HepG2 (cell line): ENCODE data around the gene VCL. TPM values are rescaled to one million over a fixed set of nuclear protein-coding genes. Genes with fewer than 3 reads are reported as not detected.

Experiments
- ADNP ChIP-seq: sonication (generic); formaldehyde crosslinking; IDR thresholded peaks from 2 replicates; pipeline ENCODE4 v1.4.0; 2020; ENCODE audit warnings: missing genetic modification reagents
- CSRNP1 ChIP-seq: sonication (generic); formaldehyde crosslinking; IDR thresholded peaks from 2 replicates; pipeline ENCODE4 v1.8.1; 2023; ENCODE audit warnings: mild to moderate bottlenecking, missing genetic modification reagents
- ERF ChIP-seq: IDR thresholded peaks from 2 replicates; pipeline ENCODE4 v1.6.1; 2018; ENCODE audit warnings: missing biosample characterization, missing genetic modification reagents
- IRX3 ChIP-seq: sonication (generic); formaldehyde crosslinking; IDR thresholded peaks from 2 replicates; pipeline ENCODE4 v1.8.1; 2023; ENCODE audit warnings: mild to moderate bottlenecking, low read depth, missing genetic modification reagents, borderline replicate concordance
- JUN ChIP-seq: sonication (generic); formaldehyde crosslinking; IDR thresholded peaks from 2 replicates; pipeline ENCODE4 v1.4.0; 2020; ENCODE audit warnings: mild to moderate bottlenecking, missing genetic modification reagents
- RFXAP ChIP-seq: sonication (generic); formaldehyde crosslinking; IDR thresholded peaks from 2 replicates; pipeline ENCODE4 v1.4.0; 2020; ENCODE audit warnings: missing genetic modification reagents, borderline replicate concordance
- SALL2 ChIP-seq: sonication (generic); formaldehyde crosslinking; IDR thresholded peaks from 2 replicates; pipeline ENCODE4 v1.8.1; 2023; ENCODE audit warnings: mild to moderate bottlenecking, missing genetic modification reagents, inconsistent platforms
- TFE3 ChIP-seq: IDR thresholded peaks from 2 replicates; pipeline ENCODE4 v1.6.1; 2016
- THAP11 ChIP-seq: IDR thresholded peaks from 2 replicates; pipeline ENCODE4 v1.6.1; 2016; ENCODE audit warnings: missing biosample characterization, missing genetic modification reagents
- ZFX ChIP-seq: sonication (generic); formaldehyde crosslinking; IDR thresholded peaks from 2 replicates; pipeline ENCODE4 v1.4.0; 2020; ENCODE audit warnings: mild to moderate bottlenecking, low read depth, missing genetic modification reagents, moderate library complexity
- ZNF180 ChIP-seq: sonication (generic); formaldehyde crosslinking; IDR thresholded peaks from 2 replicates; pipeline ENCODE4 v1.4.0; 2020; ENCODE audit warnings: low read depth, missing genetic modification reagents, borderline replicate concordance
- ZNF260 ChIP-seq: sonication (generic); formaldehyde crosslinking; IDR thresholded peaks from 2 replicates; pipeline ENCODE4 v1.4.0; 2020; ENCODE audit warnings: missing genetic modification reagents, low read depth, mild to moderate bottlenecking, borderline replicate concordance
- ZNF777 ChIP-seq: sonication (generic); formaldehyde crosslinking; IDR thresholded peaks from 2 replicates; pipeline ENCODE4 v1.4.0; 2020; ENCODE audit warnings: missing genetic modification reagents
- polyA plus RNA-seq, 8 experiments: library from polyadenylated mRNA; depleted of rRNA in 3 of 8; stranded (reverse) in 7 of 8; unstranded in 1 of 8; fragments of >200 nt; fragmentation: Illumina TruSeq in 4 of 8; extraction: Trizol in 4 of 8; gene quantifications; 2 replicates each; pipeline versions ENCODE4 v1.2.1 to v1.2.3, GENCODE V29; 2011 to 2016; ENCODE audit warnings: low read depth in 4 of 8, missing spikeins in 1 of 8, mixed read lengths in 1 of 8; ENCODE audit not compliant: insufficient read depth in 1 of 8
- total RNA-seq, 5 experiments: library from RNA; depleted of rRNA; stranded (reverse); fragments of >200 nt; fragmentation: Illumina TruSeq; extraction: Trizol; gene quantifications; 2 replicates each; pipeline ENCODE4 v1.2.3, GENCODE V29; 2016; ENCODE audit warnings: low read depth in 1 of 5
- TF ChIP-seq, protein P1 (sequence below): sonication (generic); formaldehyde crosslinking; IDR thresholded peaks from 2 replicates; pipeline ENCODE4 v1.4.0; 2020; ENCODE audit warnings: missing genetic modification reagents
- TF ChIP-seq, protein P2 (sequence below): sonication (generic); formaldehyde crosslinking; IDR thresholded peaks from 2 replicates; pipeline ENCODE4 v1.5.0; 2020; ENCODE audit warnings: mild to moderate bottlenecking, missing genetic modification reagents, borderline replicate concordance

VCL gene
- total and polyA plus RNA-seq, 2 of the 13 experiments (the other 11 are each of a cell fraction or from before 2014, with no cell fraction given), result 17.3 to 26.9 TPM

DNA sequence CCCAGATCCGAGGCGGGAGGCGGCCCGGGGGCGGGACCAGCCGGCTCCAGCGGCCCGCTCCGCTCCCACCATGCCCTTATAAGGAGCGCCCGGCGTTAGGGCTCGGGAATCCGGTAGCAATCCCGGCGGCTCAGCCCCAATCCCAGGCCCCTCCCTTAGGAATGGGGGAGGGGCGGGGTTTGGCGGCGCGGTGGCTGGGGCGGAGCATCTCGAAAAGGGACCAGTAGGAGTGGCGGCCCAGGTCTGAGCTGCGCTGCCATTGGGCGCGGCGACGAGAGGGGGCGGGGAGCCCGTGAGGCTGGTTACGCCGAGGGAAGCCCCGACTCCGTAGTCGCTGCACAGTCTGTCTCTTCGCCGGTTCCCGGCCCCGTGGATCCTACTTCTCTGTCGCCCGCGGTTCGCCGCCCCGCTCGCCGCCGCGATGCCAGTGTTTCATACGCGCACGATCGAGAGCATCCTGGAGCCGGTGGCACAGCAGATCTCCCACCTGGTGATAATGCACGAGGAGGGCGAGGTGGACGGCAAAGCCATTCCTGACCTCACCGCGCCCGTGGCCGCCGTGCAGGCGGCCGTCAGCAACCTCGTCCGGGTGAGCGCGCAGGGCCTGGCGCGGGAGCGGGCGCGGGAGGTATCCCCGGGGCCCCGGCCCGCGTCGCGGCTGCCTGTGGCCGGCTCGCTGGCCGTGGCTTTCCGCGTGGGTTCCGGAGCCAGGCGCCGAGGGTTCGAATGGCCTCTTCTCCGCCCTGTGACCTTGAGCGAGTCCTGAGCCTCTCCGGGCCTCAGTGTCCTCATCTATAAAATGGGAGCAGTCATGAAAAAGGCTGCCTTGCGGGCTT is at the start of gene VCL (continued):
- no peak for TF ChIP-seq IRX3 (CRISPR knock-in tag)
- no peak for TF ChIP-seq ZNF260 (CRISPR knock-in tag)
- peak; percentile 13; the same call in 1 of the 2 replicates for TF ChIP-seq ERF (CRISPR knock-in tag)
- TF ChIP-seq ZNF777 (CRISPR knock-in tag), result peak; percentile 67
- peak; percentile 66; the same call in 1 of the 2 replicates for TF ChIP-seq RFXAP (CRISPR knock-in tag)
- TF ChIP-seq ZNF180 (CRISPR knock-in tag), result no peak
- peak; percentile 91 for TF ChIP-seq ADNP (CRISPR knock-in tag)
- TF ChIP-seq, protein P1, sequence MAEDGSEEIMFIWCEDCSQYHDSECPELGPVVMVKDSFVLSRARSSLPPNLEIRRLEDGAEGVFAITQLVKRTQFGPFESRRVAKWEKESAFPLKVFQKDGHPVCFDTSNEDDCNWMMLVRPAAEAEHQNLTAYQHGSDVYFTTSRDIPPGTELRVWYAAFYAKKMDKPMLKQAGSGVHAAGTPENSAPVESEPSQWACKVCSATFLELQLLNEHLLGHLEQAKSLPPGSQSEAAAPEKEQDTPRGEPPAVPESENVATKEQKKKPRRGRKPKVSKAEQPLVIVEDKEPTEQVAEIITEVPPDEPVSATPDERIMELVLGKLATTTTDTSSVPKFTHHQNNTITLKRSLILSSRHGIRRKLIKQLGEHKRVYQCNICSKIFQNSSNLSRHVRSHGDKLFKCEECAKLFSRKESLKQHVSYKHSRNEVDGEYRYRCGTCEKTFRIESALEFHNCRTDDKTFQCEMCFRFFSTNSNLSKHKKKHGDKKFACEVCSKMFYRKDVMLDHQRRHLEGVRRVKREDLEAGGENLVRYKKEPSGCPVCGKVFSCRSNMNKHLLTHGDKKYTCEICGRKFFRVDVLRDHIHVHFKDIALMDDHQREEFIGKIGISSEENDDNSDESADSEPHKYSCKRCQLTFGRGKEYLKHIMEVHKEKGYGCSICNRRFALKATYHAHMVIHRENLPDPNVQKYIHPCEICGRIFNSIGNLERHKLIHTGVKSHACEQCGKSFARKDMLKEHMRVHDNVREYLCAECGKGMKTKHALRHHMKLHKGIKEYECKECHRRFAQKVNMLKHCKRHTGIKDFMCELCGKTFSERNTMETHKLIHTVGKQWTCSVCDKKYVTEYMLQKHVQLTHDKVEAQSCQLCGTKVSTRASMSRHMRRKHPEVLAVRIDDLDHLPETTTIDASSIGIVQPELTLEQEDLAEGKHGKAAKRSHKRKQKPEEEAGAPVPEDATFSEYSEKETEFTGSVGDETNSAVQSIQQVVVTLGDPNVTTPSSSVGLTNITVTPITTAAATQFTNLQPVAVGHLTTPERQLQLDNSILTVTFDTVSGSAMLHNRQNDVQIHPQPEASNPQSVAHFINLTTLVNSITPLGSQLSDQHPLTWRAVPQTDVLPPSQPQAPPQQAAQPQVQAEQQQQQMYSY (CRISPR knock-in tag), result 0 out of 2 replicates have a peak, but pooled peaks have one; percentile 31
- TF ChIP-seq SALL2 (CRISPR knock-in tag), result peak; percentile 50; the same call in 1 of the 2 replicates
- peak; percentile 46; the same call in 1 of the 2 replicates for TF ChIP-seq THAP11 (CRISPR knock-in tag)
- TF ChIP-seq ZFX (CRISPR knock-in tag), result peak; percentile 65
- no peak for TF ChIP-seq TFE3 (CRISPR knock-in tag)
- no peak for TF ChIP-seq JUN
- TF ChIP-seq, protein P2, sequence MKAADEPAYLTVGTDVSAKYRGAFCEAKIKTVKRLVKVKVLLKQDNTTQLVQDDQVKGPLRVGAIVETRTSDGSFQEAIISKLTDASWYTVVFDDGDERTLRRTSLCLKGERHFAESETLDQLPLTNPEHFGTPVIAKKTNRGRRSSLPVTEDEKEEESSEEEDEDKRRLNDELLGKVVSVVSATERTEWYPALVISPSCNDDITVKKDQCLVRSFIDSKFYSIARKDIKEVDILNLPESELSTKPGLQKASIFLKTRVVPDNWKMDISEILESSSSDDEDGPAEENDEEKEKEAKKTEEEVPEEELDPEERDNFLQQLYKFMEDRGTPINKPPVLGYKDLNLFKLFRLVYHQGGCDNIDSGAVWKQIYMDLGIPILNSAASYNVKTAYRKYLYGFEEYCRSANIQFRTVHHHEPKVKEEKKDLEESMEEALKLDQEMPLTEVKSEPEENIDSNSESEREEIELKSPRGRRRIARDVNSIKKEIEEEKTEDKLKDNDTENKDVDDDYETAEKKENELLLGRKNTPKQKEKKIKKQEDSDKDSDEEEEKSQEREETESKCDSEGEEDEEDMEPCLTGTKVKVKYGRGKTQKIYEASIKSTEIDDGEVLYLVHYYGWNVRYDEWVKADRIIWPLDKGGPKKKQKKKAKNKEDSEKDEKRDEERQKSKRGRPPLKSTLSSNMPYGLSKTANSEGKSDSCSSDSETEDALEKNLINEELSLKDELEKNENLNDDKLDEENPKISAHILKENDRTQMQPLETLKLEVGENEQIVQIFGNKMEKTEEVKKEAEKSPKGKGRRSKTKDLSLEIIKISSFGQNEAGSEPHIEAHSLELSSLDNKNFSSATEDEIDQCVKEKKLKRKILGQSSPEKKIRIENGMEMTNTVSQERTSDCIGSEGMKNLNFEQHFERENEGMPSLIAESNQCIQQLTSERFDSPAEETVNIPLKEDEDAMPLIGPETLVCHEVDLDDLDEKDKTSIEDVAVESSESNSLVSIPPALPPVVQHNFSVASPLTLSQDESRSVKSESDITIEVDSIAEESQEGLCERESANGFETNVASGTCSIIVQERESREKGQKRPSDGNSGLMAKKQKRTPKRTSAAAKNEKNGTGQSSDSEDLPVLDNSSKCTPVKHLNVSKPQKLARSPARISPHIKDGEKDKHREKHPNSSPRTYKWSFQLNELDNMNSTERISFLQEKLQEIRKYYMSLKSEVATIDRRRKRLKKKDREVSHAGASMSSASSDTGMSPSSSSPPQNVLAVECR, result peak; percentile 95
- peak; percentile 61; the same call in 1 of the 2 replicates for TF ChIP-seq CSRNP1
